HG02943 (cell line): ENCODE results near the gene FAT1.

ENCODE experiments used
- ATAC-seq: cut with Tn5 transposase; IDR thresholded peaks from one replicate; pipeline ENCODE4 v1.9.1; 2021; ENCODE audit warnings: mild to moderate bottlenecking, low read depth, moderate library complexity; ENCODE audit not compliant: unreplicated experiment

FAT1 gene

GRCh38 chr4:186627226-186627865 is 96.3 kb downstream of the FAT1 start:
- no peak for ATAC-seq

GRCh38 chr4:186624951-186625350 is 98.7 kb downstream of the FAT1 start:
- no peak for ATAC-seq

GRCh38 chr4:186623546-186623945 is 100.1 kb downstream of the FAT1 start:
- no peak for ATAC-seq

GRCh38 chr4:186622788-186623464 is 100.7 kb downstream of the FAT1 start:
- ATAC-seq: no peak

GRCh38 chr4:186621959-186622553 is 101.6 kb downstream of the FAT1 start:
- ATAC-seq: no peak

GRCh38 chr4:186619088-186619487 is 104.6 kb downstream of the FAT1 start:
- no peak for ATAC-seq

- no peak for ATAC-seq
These were observed 105.7 kb downstream of the FAT1 start for GRCh38 chr4:186617921-186618320.

- ATAC-seq: no peak
These were observed 116.2 kb downstream of the FAT1 start for GRCh38 chr4:186607490-186607889.

- no peak for ATAC-seq
These were observed 117.1 kb downstream of the FAT1 start for GRCh38 chr4:186606591-186606992.

- ATAC-seq: no peak
These were observed 118.3 kb downstream of the FAT1 start for GRCh38 chr4:186605261-186605865.

- no peak for ATAC-seq
These were observed 119.4 kb downstream of the FAT1 start for GRCh38 chr4:186604124-186604807.

- no peak for ATAC-seq
These were observed 120.7 kb downstream of the FAT1 start for GRCh38 chr4:186602978-186603377.

- ATAC-seq: no peak
These were observed 124.2 kb downstream of the FAT1 start for GRCh38 chr4:186599483-186599882.

GRCh38 chr4:186598686-186599085 is 125.0 kb downstream of the FAT1 start:
- ATAC-seq: no peak

GRCh38 chr4:186596850-186597390 is 126.7 kb downstream of the FAT1 start:
- no peak for ATAC-seq

- no peak for ATAC-seq
These were observed 127.3 kb downstream of the FAT1 start for GRCh38 chr4:186596346-186596745.

- ATAC-seq: no peak
These were observed 130.1 kb downstream of the FAT1 start for GRCh38 chr4:186593587-186593973.

- no peak for ATAC-seq
These were observed 130.6 kb downstream of the FAT1 start for GRCh38 chr4:186592966-186593586.

GRCh38 chr4:186592445-186592844 is 131.2 kb downstream of the FAT1 start:
- no peak for ATAC-seq

- ATAC-seq: no peak
These were observed 132.0 kb downstream of the FAT1 start for GRCh38 chr4:186591651-186592050.
